GM10266 (cell line): Measurements from ENCODE around the gene SESN3.

Experiments
- DNase-seq: peaks from one replicate; pipeline ENCODE4 v3.0.0; 2012; ENCODE audit errors: extremely low spot score
- CTCF ChIP-seq: IDR thresholded peaks from 2 replicates; pipeline ENCODE4 v1.5.1; 2012; ENCODE audit warnings: mild to moderate bottlenecking, low read depth; ENCODE audit not compliant: control insufficient read depth, insufficient read depth; ENCODE audit errors: missing control alignments

Gene SESN3

GRCh38 chr11:95175818-95176380 is 55.1 kb downstream of the SESN3 start:
- TF ChIP-seq CTCF: no peak
- DNase-seq: no peak

GRCh38 chr11:95170294-95170693 is 60.7 kb downstream of the SESN3 start:
- TF ChIP-seq CTCF: no peak
- no peak for DNase-seq

- DNase-seq: no peak
- TF ChIP-seq CTCF: no peak
Observed at GRCh38 chr11:95166781-95167180, 64.2 kb downstream of the SESN3 start.

- DNase-seq: no peak
- TF ChIP-seq CTCF: no peak
Observed at GRCh38 chr11:95165638-95166037, 65.4 kb downstream of the SESN3 start.

GRCh38 chr11:95163106-95163505 is 67.9 kb downstream of the SESN3 start:
- DNase-seq: no peak
- TF ChIP-seq CTCF: no peak

GRCh38 chr11:95161248-95161647 is 69.8 kb downstream of the SESN3 start:
- TF ChIP-seq CTCF: no peak
- DNase-seq: no peak

GRCh38 chr11:95157824-95158223 is 73.2 kb downstream of the SESN3 start:
- DNase-seq: no peak
- no peak for TF ChIP-seq CTCF
